HEK293 (cell line): Measurements from ENCODE around the gene CENPC.

Experiments
- CTCF ChIA-PET: fragments of 350-600 bp; formaldehyde crosslinking; extraction: SDS; loops from one replicate; lab custom pipeline; 2021; ENCODE audit warnings: antibody characterized with exemption; lab: Yijun Ruan, JAX
- POLR2A ChIA-PET: fragments of 300-600 bp; formaldehyde crosslinking; extraction: SDS; loops from one replicate; lab custom pipeline; 2020; ENCODE audit warnings: antibody characterized with exemption, inconsistent platforms; lab: Yijun Ruan, JAX
- H3K27ac ChIP-seq: fragments of 200-500 bp; sonication (Bioruptor generic); 2 replicates; pipeline ENCODE4 v1.5.1; 2014; ENCODE audit warnings: low read depth, low read length, control low read depth, inconsistent platforms; ENCODE audit errors: extremely low read depth
- H3K36me3 ChIP-seq, 2 experiments: fragments of 200-500 bp in 1 of 2; sonication (Bioruptor generic) in 1 of 2; 1 replicate in 1 of 2; 2 replicates in 1 of 2; pipeline ENCODE4 v1.5.1; 2014 to 2017; ENCODE audit warnings: inconsistent platforms in 2 of 2, low read length in 2 of 2; ENCODE audit not compliant: control insufficient read depth in 2 of 2, insufficient read depth in 1 of 2
- H3K4me1 ChIP-seq: fragments of 200-500 bp; sonication (Bioruptor generic); 2 replicates; pipeline ENCODE4 v1.5.1; 2014; ENCODE audit warnings: mild to moderate bottlenecking, low read length, inconsistent platforms; ENCODE audit not compliant: control insufficient read depth, insufficient read depth
- H3K4me3 ChIP-seq: 2 replicates; pipeline ENCODE4 v1.5.1; 2011; ENCODE audit warnings: low read depth, mild to moderate bottlenecking, control low read depth, low read length, moderate library complexity
- H3K9me3 ChIP-seq: fragments of 200-500 bp; sonication (Bioruptor generic); 2 replicates; pipeline ENCODE4 v1.5.1; 2014; ENCODE audit warnings: low read depth, low read length, inconsistent platforms; ENCODE audit not compliant: control insufficient read depth, insufficient read depth
- FEZF1 ChIP-seq: fragments of 450-650 bp; formaldehyde crosslinking; IDR thresholded peaks from 2 replicates; pipeline ENCODE4 v1.5.1; 2016; ENCODE audit warnings: missing biosample characterization, missing genetic modification characterization
- HOXC10 ChIP-seq: sonication (generic); formaldehyde crosslinking; IDR thresholded peaks from 2 replicates; pipeline ENCODE4 v1.8.1; 2023; ENCODE audit warnings: mild to moderate bottlenecking, missing genetic modification reagents
- REPIN1 ChIP-seq: fragments of 450-650 bp; formaldehyde crosslinking; IDR thresholded peaks from 2 replicates; pipeline ENCODE4 v1.5.1; 2017; ENCODE audit warnings: missing biosample characterization, missing genetic modification characterization, low read depth
- SETDB1 ChIP-seq: IDR thresholded peaks from one replicate; pipeline ENCODE4 v1.6.1; 2017; ENCODE audit warnings: mild to moderate bottlenecking, low read length, moderate library complexity, mixed read lengths; ENCODE audit not compliant: insufficient read length
- TRIM28 ChIP-seq: IDR thresholded peaks from 2 replicates; pipeline ENCODE4 v1.6.1; 2011; ENCODE audit warnings: low read length, control low read depth, borderline replicate concordance
- YY2 ChIP-seq: fragments of 450-650 bp; formaldehyde crosslinking; IDR thresholded peaks from 2 replicates; pipeline ENCODE4 v1.5.1; 2016; ENCODE audit warnings: missing biosample characterization, missing genetic modification characterization
- ZBTB8A ChIP-seq: fragments of 450-650 bp; formaldehyde crosslinking; IDR thresholded peaks from 2 replicates; pipeline ENCODE4 v1.5.1; 2016; ENCODE audit warnings: missing biosample characterization, missing genetic modification characterization
- ZIC2 ChIP-seq: fragments of 450-650 bp; formaldehyde crosslinking; IDR thresholded peaks from 2 replicates; pipeline ENCODE4 v1.5.1; 2016; ENCODE audit warnings: missing biosample characterization, missing genetic modification characterization
- ZNF140 ChIP-seq: fragments of 450-650 bp; formaldehyde crosslinking; IDR thresholded peaks from 2 replicates; pipeline ENCODE4 v1.5.1; 2016; ENCODE audit warnings: missing biosample characterization, missing genetic modification characterization
- ZNF274 ChIP-seq, 2 experiments: fragments of 200-500 bp in 1 of 2; fragments of 450-650 bp in 1 of 2; sonication (Bioruptor generic) in 1 of 2; formaldehyde crosslinking in 1 of 2; IDR thresholded peaks; 2 replicates each; pipeline versions ENCODE4 v1.5.1 to v1.6.1; 2014 to 2016; ENCODE audit warnings: borderline replicate concordance in 1 of 2, inconsistent platforms in 1 of 2, low read length in 1 of 2, missing biosample characterization in 1 of 2, missing genetic modification characterization in 1 of 2
- ZNF670 ChIP-seq: fragments of 450-650 bp; formaldehyde crosslinking; IDR thresholded peaks from 2 replicates; pipeline ENCODE4 v1.5.1; 2016; ENCODE audit warnings: missing biosample characterization, missing genetic modification characterization, low read depth
- ZNF701 ChIP-seq: fragments of 450-650 bp; formaldehyde crosslinking; IDR thresholded peaks from 2 replicates; pipeline ENCODE4 v1.5.1; 2016; ENCODE audit warnings: missing biosample characterization, missing genetic modification characterization
- ZNF777 ChIP-seq: fragments of 450-650 bp; formaldehyde crosslinking; IDR thresholded peaks from 2 replicates; pipeline ENCODE4 v1.5.1; 2017; ENCODE audit warnings: missing biosample characterization, missing genetic modification characterization, borderline replicate concordance
- ZNF830 ChIP-seq: fragments of 450-650 bp; IDR thresholded peaks from 2 replicates; pipeline ENCODE4 v1.5.0; 2018; ENCODE audit warnings: missing biosample characterization, missing genetic modification characterization, low read depth, mild to moderate bottlenecking, moderate library complexity
- ZSCAN16 ChIP-seq: fragments of 450-650 bp; formaldehyde crosslinking; IDR thresholded peaks from 2 replicates; pipeline ENCODE4 v1.5.1; 2016; ENCODE audit warnings: missing biosample characterization, missing genetic modification characterization
- TF ChIP-seq, protein P1 (sequence below): fragments of 450-650 bp; formaldehyde crosslinking; IDR thresholded peaks from 2 replicates; pipeline ENCODE4 v1.5.1; 2017; ENCODE audit warnings: missing biosample characterization, missing genetic modification characterization
- TF ChIP-seq, protein P2 (sequence below): fragments of 450-650 bp; formaldehyde crosslinking; IDR thresholded peaks from 2 replicates; pipeline ENCODE4 v1.5.1; 2017; ENCODE audit warnings: missing biosample characterization, missing genetic modification characterization
- TF ChIP-seq, protein P3 (sequence below): fragments of 450-650 bp; formaldehyde crosslinking; IDR thresholded peaks from 2 replicates; pipeline ENCODE4 v1.5.1; 2016; ENCODE audit warnings: missing biosample characterization, missing genetic modification characterization
- TF ChIP-seq, protein P4 (sequence below): fragments of 450-650 bp; formaldehyde crosslinking; optimal IDR thresholded peaks from 2 replicates; pipeline ENCODE3; 2016; ENCODE audit warnings: missing biosample characterization, mild to moderate bottlenecking, missing genetic modification characterization
- TF ChIP-seq, protein P5 (sequence below): fragments of 450-650 bp; formaldehyde crosslinking; IDR thresholded peaks from 2 replicates; pipeline ENCODE4 v1.5.1; 2017; ENCODE audit warnings: missing biosample characterization, missing genetic modification characterization

The CENPC gene

DNA sequence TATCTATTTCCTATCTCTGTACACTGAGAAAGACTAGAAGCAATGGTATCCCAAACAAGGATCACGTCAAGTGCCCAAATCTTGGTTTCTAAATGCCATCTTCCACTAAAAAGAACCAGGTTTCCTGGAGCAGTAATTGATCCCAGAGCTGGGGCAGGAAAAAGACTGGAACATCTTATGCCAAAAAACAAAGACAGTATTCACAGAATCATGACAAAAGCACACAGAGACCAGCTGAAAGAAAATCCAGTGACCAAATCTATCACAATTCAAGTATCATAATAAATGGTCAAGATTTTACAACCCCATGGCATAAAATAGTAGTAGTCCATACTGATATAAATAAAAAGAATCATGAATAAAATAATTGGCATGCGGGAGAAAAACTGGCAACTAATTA lies 44.9 kb downstream of the CENPC start:
- Histone ChIP-seq H3K36me3 (peaks cover 0 to 39% of the 10 kb centered on the region in 2 experiments; a peak in 1 of 3 replicates), H3K4me1 (no peaks in the 10 kb centered on the region), H3K27ac (no peak overlapping the region), H3K4me3 (no peak overlapping the region), H3K9me3 (no peaks in the 10 kb centered on the region)
- POLR2A ChIA-PET = no interaction called here
- CTCF ChIA-PET = no interaction called here
- TF ChIP-seq ZNF701 (tag by site-specific recombination) (no peak), ZIC2 (tag by site-specific recombination) (no peak), SETDB1 (no peak), ZBTB8A (no peak), FEZF1 (tag by site-specific recombination) (no peak), ZNF777 (tag by site-specific recombination) (no peak), ZNF274 (IDR thresholded peaks at IDR 0.05; ENCODE audit: low read length) (no peak), ZNF274 (tag by site-specific recombination; IDR thresholded peaks at IDR 0.05; ENCODE audit: borderline replicate concordance) (no peak), HOXC10 (CRISPR knock-in tag) (no peak), ZNF140 (no peak), ZNF670 (tag by site-specific recombination) (no peak), TRIM28 (no peak), ZNF830 (tag by site-specific recombination) (no peak), YY2 (no peak), REPIN1 (tag by site-specific recombination) (no peak), ZSCAN16 (tag by site-specific recombination) (no peak)
- TF ChIP-seq, protein P1, sequence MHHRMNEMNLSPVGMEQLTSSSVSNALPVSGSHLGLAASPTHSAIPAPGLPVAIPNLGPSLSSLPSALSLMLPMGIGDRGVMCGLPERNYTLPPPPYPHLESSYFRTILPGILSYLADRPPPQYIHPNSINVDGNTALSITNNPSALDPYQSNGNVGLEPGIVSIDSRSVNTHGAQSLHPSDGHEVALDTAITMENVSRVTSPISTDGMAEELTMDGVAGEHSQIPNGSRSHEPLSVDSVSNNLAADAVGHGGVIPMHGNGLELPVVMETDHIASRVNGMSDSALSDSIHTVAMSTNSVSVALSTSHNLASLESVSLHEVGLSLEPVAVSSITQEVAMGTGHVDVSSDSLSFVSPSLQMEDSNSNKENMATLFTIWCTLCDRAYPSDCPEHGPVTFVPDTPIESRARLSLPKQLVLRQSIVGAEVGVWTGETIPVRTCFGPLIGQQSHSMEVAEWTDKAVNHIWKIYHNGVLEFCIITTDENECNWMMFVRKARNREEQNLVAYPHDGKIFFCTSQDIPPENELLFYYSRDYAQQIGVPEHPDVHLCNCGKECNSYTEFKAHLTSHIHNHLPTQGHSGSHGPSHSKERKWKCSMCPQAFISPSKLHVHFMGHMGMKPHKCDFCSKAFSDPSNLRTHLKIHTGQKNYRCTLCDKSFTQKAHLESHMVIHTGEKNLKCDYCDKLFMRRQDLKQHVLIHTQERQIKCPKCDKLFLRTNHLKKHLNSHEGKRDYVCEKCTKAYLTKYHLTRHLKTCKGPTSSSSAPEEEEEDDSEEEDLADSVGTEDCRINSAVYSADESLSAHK = no peak
- TF ChIP-seq, protein P2, sequence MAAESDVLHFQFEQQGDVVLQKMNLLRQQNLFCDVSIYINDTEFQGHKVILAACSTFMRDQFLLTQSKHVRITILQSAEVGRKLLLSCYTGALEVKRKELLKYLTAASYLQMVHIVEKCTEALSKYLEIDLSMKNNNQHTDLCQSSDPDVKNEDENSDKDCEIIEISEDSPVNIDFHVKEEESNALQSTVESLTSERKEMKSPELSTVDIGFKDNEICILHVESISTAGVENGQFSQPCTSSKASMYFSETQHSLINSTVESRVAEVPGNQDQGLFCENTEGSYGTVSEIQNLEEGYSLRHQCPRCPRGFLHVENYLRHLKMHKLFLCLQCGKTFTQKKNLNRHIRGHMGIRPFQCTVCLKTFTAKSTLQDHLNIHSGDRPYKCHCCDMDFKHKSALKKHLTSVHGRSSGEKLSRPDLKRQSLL (tag by site-specific recombination) = no peak
- TF ChIP-seq, protein P3, sequence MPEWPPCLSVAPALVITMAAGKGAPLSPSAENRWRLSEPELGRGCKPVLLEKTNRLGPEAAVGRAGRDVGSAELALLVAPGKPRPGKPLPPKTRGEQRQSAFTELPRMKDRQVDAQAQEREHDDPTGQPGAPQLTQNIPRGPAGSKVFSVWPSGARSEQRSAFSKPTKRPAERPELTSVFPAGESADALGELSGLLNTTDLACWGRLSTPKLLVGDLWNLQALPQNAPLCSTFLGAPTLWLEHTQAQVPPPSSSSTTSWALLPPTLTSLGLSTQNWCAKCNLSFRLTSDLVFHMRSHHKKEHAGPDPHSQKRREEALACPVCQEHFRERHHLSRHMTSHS (tag by site-specific recombination) = no peak
- TF ChIP-seq, protein P4, sequence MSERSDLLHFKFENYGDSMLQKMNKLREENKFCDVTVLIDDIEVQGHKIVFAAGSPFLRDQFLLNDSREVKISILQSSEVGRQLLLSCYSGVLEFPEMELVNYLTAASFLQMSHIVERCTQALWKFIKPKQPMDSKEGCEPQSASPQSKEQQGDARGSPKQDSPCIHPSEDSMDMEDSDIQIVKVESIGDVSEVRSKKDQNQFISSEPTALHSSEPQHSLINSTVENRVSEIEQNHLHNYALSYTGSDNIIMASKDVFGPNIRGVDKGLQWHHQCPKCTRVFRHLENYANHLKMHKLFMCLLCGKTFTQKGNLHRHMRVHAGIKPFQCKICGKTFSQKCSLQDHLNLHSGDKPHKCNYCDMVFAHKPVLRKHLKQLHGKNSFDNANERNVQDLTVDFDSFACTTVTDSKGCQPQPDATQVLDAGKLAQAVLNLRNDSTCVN (tag by site-specific recombination) = no peak
- TF ChIP-seq, protein P5, sequence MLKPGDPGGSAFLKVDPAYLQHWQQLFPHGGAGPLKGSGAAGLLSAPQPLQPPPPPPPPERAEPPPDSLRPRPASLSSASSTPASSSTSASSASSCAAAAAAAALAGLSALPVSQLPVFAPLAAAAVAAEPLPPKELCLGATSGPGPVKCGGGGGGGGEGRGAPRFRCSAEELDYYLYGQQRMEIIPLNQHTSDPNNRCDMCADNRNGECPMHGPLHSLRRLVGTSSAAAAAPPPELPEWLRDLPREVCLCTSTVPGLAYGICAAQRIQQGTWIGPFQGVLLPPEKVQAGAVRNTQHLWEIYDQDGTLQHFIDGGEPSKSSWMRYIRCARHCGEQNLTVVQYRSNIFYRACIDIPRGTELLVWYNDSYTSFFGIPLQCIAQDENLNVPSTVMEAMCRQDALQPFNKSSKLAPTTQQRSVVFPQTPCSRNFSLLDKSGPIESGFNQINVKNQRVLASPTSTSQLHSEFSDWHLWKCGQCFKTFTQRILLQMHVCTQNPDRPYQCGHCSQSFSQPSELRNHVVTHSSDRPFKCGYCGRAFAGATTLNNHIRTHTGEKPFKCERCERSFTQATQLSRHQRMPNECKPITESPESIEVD (tag by site-specific recombination) = no peak
